IPS-20b (cell line): ENCODE measurements around the gene ZNF226.
A peak's percentile ranks its signal among the peaks of the same experiment; 100 is the strongest.
"Not testable (repeated sequence)": the region's sequence is repeated elsewhere in the genome, so short reads cannot be mapped to it uniquely, and the experiment has no call there.

Source experiments
- H3K27ac ChIP-seq: one replicate; pipeline ENCODE4 v1.5.1; 2013; ENCODE audit warnings: low read length
- H3K27me3 ChIP-seq: 2 replicates; pipeline ENCODE4 v1.6.1; 2013; ENCODE audit warnings: mild to moderate bottlenecking, low read length, inconsistent platforms; ENCODE audit not compliant: insufficient read depth
- H3K36me3 ChIP-seq: 2 replicates; pipeline ENCODE4 v1.6.1; 2013; ENCODE audit warnings: low read depth, mild to moderate bottlenecking, inconsistent platforms, low read length, moderate library complexity; ENCODE audit not compliant: insufficient read depth
- H3K4me1 ChIP-seq: 2 replicates; pipeline ENCODE4 v1.6.1; 2013; ENCODE audit warnings: mild to moderate bottlenecking, control low read depth, inconsistent platforms, low read length, moderate library complexity; ENCODE audit not compliant: insufficient read depth
- H3K4me3 ChIP-seq: 2 replicates; pipeline ENCODE4 v1.5.1; 2013; ENCODE audit warnings: mild to moderate bottlenecking, low read length, inconsistent platforms
- H3K9ac ChIP-seq: 2 replicates; pipeline ENCODE4 v1.6.1; 2013; ENCODE audit warnings: low read depth, mild to moderate bottlenecking, inconsistent platforms, low read length, moderate library complexity
- H3K9me3 ChIP-seq: 2 replicates; pipeline ENCODE4 v1.6.1; 2013; ENCODE audit warnings: mild to moderate bottlenecking, low read depth, low read length, inconsistent platforms; ENCODE audit not compliant: insufficient read depth

The ZNF226 gene

GRCh38 chr19:44176590-44176989, 11.7 kb downstream of the ZNF226 start:
- peaks cover 66% of the 10 kb centered on the region for H3K36me3 ChIP-seq
- H3K9me3 ChIP-seq, result peaks cover 86% of the 10 kb centered on the region
- H3K4me1 ChIP-seq, result no peaks in the 10 kb centered on the region

GRCh38 chr19:44180968-44181367, 16.1 kb downstream of the ZNF226 start:
- Histone ChIP-seq H3K27ac (no peak overlapping the region), H3K9me3 (peaks cover 74% of the 10 kb centered on the region), H3K27me3 (no peaks in the 10 kb centered on the region), H3K4me3 (no peak overlapping the region), H3K36me3 (peaks cover 23% of the 10 kb centered on the region), H3K9ac (no peak overlapping the region), H3K4me1 (no peaks in the 10 kb centered on the region)

More at GRCh38 chr19:44176590-44176989, 11.7 kb downstream of the ZNF226 start:
- Histone ChIP-seq H3K27ac (no peak overlapping the region), H3K27me3 (no peaks in the 10 kb centered on the region), H3K9ac (no peak overlapping the region), H3K4me3 (peak overlapping the region; percentile 44; the same call in 1 of the 2 replicates)

- Histone ChIP-seq H3K27me3 (no peaks in the 10 kb centered on the region), H3K4me1 (no peaks in the 10 kb centered on the region), H3K36me3 (peaks cover 11% of the 10 kb centered on the region), H3K27ac (no peak overlapping the region), H3K9me3 (peaks cover 71% of the 10 kb centered on the region), H3K4me3 (no peak overlapping the region), H3K9ac (no peak overlapping the region)
Observed at GRCh38 chr19:44182145-44182544, 17.2 kb downstream of the ZNF226 start.

GRCh38 chr19:44190020-44190419, 25.1 kb downstream of the ZNF226 start:
- H3K4me3 ChIP-seq, result no peak overlapping the region
- H3K9ac ChIP-seq, result no peak overlapping the region
- H3K4me1 ChIP-seq, result no peaks in the 10 kb centered on the region
- H3K27ac ChIP-seq, result no peak overlapping the region
- no peaks in the 10 kb centered on the region for H3K27me3 ChIP-seq
- H3K36me3 ChIP-seq, result no peaks in the 10 kb centered on the region
- peaks cover 77% of the 10 kb centered on the region for H3K9me3 ChIP-seq

- no peaks in the 10 kb centered on the region for H3K27me3 ChIP-seq
- no peak overlapping the region for H3K9ac ChIP-seq
- H3K4me3 ChIP-seq, result no peak overlapping the region
- peaks cover 83% of the 10 kb centered on the region for H3K9me3 ChIP-seq
- H3K36me3 ChIP-seq, result no peaks in the 10 kb centered on the region
- H3K4me1 ChIP-seq, result no peaks in the 10 kb centered on the region
- no peak overlapping the region for H3K27ac ChIP-seq
Observed at GRCh38 chr19:44192127-44192526, 27.2 kb downstream of the ZNF226 start.

GRCh38 chr19:44196772-44197171, 31.9 kb downstream of the ZNF226 start:
- no peaks in the 10 kb centered on the region for H3K4me1 ChIP-seq
- H3K4me3 ChIP-seq, result no peak overlapping the region
- H3K27ac ChIP-seq, result no peak overlapping the region
- no peak overlapping the region for H3K9ac ChIP-seq
- H3K36me3 ChIP-seq, result no peaks in the 10 kb centered on the region
- no peaks in the 10 kb centered on the region for H3K27me3 ChIP-seq
- H3K9me3 ChIP-seq, result peaks cover 68% of the 10 kb centered on the region

- no peaks in the 10 kb centered on the region; the same call in 1 of the 2 replicates for H3K27me3 ChIP-seq
- H3K27ac ChIP-seq, result no peak overlapping the region
- H3K9ac ChIP-seq, result no peak overlapping the region
- H3K4me3 ChIP-seq, result no peak overlapping the region
- no peaks in the 10 kb centered on the region for H3K4me1 ChIP-seq
- H3K36me3 ChIP-seq, result no peaks in the 10 kb centered on the region
- peaks cover 51% of the 10 kb centered on the region for H3K9me3 ChIP-seq
Observed at GRCh38 chr19:44202470-44202869, 37.6 kb downstream of the ZNF226 start.

- no peak overlapping the region for H3K27ac ChIP-seq
- no peaks in the 10 kb centered on the region for H3K36me3 ChIP-seq
- no peak overlapping the region for H3K9ac ChIP-seq
- H3K27me3 ChIP-seq, result no peaks in the 10 kb centered on the region; the same call in 1 of the 2 replicates
- H3K4me3 ChIP-seq, result no peak overlapping the region
- no peaks in the 10 kb centered on the region for H3K4me1 ChIP-seq
- H3K9me3 ChIP-seq, result peaks cover 51% of the 10 kb centered on the region
Observed at GRCh38 chr19:44202974-44203373, 38.1 kb downstream of the ZNF226 start.

GRCh38 chr19:44203877-44204276, 39.0 kb downstream of the ZNF226 start:
- not testable (repeated sequence) for H3K36me3 ChIP-seq, H3K27ac ChIP-seq, H3K9ac ChIP-seq, H3K4me3 ChIP-seq, H3K4me1 ChIP-seq, H3K27me3 ChIP-seq
- peaks cover 50% of the 10 kb centered on the region for H3K9me3 ChIP-seq

- Histone ChIP-seq H3K4me3 (no peak overlapping the region), H3K9me3 (peaks cover 51% of the 10 kb centered on the region), H3K27me3 (no peaks in the 10 kb centered on the region; the same call in 1 of the 2 replicates), H3K36me3 (no peaks in the 10 kb centered on the region), H3K4me1 (no peaks in the 10 kb centered on the region), H3K27ac (no peak overlapping the region), H3K9ac (no peak overlapping the region)
Observed at GRCh38 chr19:44204772-44205171, 39.9 kb downstream of the ZNF226 start.

- Histone ChIP-seq H3K9me3 (peaks cover 36% of the 10 kb centered on the region), H3K4me3 (peak overlapping the region; percentile 93), H3K27me3 (no peaks in the 10 kb centered on the region; the same call in 1 of the 2 replicates), H3K9ac (peak overlapping the region; percentile 89), H3K4me1 (no peaks in the 10 kb centered on the region), H3K36me3 (no peaks in the 10 kb centered on the region), H3K27ac (no peak overlapping the region)
Observed at GRCh38 chr19:44207126-44207803, 42.4 kb downstream of the ZNF226 start.

GRCh38 chr19:44212250-44212865, 47.5 kb downstream of the ZNF226 start, which contains the start of gene ZNF227:
TSS of gene ZNF227 (plus strand) at chr19:44212532. CDS start at chr19:44217793, 5,261 bp downstream.
- Histone ChIP-seq H3K4me1 (no peaks in the 10 kb centered on the region), H3K4me3 (peak within 1 kb of the TSS; percentile 97), H3K9ac (peak within 1 kb of the TSS; percentile 94), H3K36me3 (peaks cover 13% of the 10 kb centered on the region), H3K27me3 (no peaks in the 10 kb centered on the region), H3K9me3 (peaks cover 14% of the 10 kb centered on the region; the same call in 1 of the 2 replicates), H3K27ac (peak within 1 kb of the TSS; percentile 44)
